Astrocyte of the cerebellum (primary cell): ENCODE measurements around the gene RUSC2.
"Not testable (repeated sequence)": the region's sequence is repeated elsewhere in the genome, so short reads cannot be mapped to it uniquely, and the experiment has no call there.

ENCODE experiments used
- DNase-seq: peaks from one replicate; pipeline ENCODE4 v3.0.0-alpha.2; 2011; ENCODE audit warnings: low read depth
- H3K4me3 ChIP-seq: 2 replicates; pipeline ENCODE4 v1.5.1; 2011; ENCODE audit warnings: mild to moderate bottlenecking, low read depth, low read length, moderate library complexity
- CTCF ChIP-seq: IDR thresholded peaks from 2 replicates; pipeline ENCODE4 v1.5.1; 2012; ENCODE audit warnings: low read length, low read depth, moderate library complexity, mild to moderate bottlenecking; ENCODE audit errors: missing control alignments
- in situ Hi-C: cut with HindIII; loops from 2 replicates; pipeline ENCODE4 v1.10.0; 2017; ENCODE audit warnings: low sequenced_read_pairs

Gene RUSC2

GRCh38 chr9:35520364-35520710, 30.4 kb downstream of the RUSC2 start:
- no peak overlapping the region for H3K4me3 ChIP-seq
- no peak for TF ChIP-seq CTCF
- in situ Hi-C loops, result no loop called here
- DNase-seq, result no peak

- in situ Hi-C loops, result no loop called here
- no peak for TF ChIP-seq CTCF
- no peak for DNase-seq
- H3K4me3 ChIP-seq, result no peak overlapping the region
These were observed 31.8 kb downstream of the RUSC2 start for GRCh38 chr9:35521708-35522107.

- in situ Hi-C loops, result no loop called here
- peak; percentile 18 for TF ChIP-seq CTCF
- H3K4me3 ChIP-seq, result no peak overlapping the region
- no peak for DNase-seq
These were observed 32.3 kb downstream of the RUSC2 start for GRCh38 chr9:35522187-35522586.

- no peak for TF ChIP-seq CTCF
- in situ Hi-C loops, result no loop called here
- no peak overlapping the region for H3K4me3 ChIP-seq
- DNase-seq, result no peak
These were observed 32.8 kb downstream of the RUSC2 start for GRCh38 chr9:35522700-35523099.

GRCh38 chr9:35523556-35523955, 33.6 kb downstream of the RUSC2 start:
- H3K4me3 ChIP-seq, DNase-seq, in situ Hi-C loops: not testable (repeated sequence)

GRCh38 chr9:35526087-35526801, 36.3 kb downstream of the RUSC2 start:
- TF ChIP-seq CTCF, result no peak
- in situ Hi-C loops, result no loop called here
- no peak for DNase-seq
- no peak overlapping the region for H3K4me3 ChIP-seq

GRCh38 chr9:35529161-35529823, 39.4 kb downstream of the RUSC2 start:
- TF ChIP-seq CTCF, result no peak
- in situ Hi-C loops, result no loop called here
- DNase-seq, result no peak
- H3K4me3 ChIP-seq, result no peak overlapping the region
